VCaP (cell line): ENCODE results near the gene ATF7IP.
A peak's percentile ranks its signal among the peaks of the same experiment; 100 is the strongest.

Experiments
- H3K27ac ChIP-seq: fragments of 450-650 bp; 2 replicates; pipeline ENCODE4 v1.5.1; 2017
- CTCF ChIP-seq: fragments of 450-650 bp; conservative IDR thresholded peaks from 2 replicates; pipeline ENCODE4 v1.5.1; 2017; ENCODE audit warnings: mild to moderate bottlenecking, moderate library complexity

Gene ATF7IP

GRCh38 chr12:14410177-14410576, 44.7 kb downstream of the ATF7IP start:
- no peak for TF ChIP-seq CTCF
- H3K27ac ChIP-seq, result no peak overlapping the region

GRCh38 chr12:14410841-14411569, 45.5 kb downstream of the ATF7IP start:
- H3K27ac ChIP-seq, result no peak overlapping the region

GRCh38 chr12:14416658-14417057, 51.2 kb downstream of the ATF7IP start:
- no peak for TF ChIP-seq CTCF

More at GRCh38 chr12:14410841-14411569, 45.5 kb downstream of the ATF7IP start:
- no peak for TF ChIP-seq CTCF

GRCh38 chr12:14417715-14418114, 52.2 kb downstream of the ATF7IP start:
- peak overlapping the region; percentile 80 for H3K27ac ChIP-seq
- no peak for TF ChIP-seq CTCF

More at GRCh38 chr12:14416658-14417057, 51.2 kb downstream of the ATF7IP start:
- H3K27ac ChIP-seq, result peak overlapping the region; percentile 80

- peak; percentile 80 for TF ChIP-seq CTCF
- H3K27ac ChIP-seq, result peak overlapping the region; percentile 80
These were observed 53.0 kb downstream of the ATF7IP start for GRCh38 chr12:14418451-14418890.

GRCh38 chr12:14422516-14423230, 57.2 kb downstream of the ATF7IP start:
- peak overlapping the region; percentile 80; the same call in 1 of the 2 replicates for H3K27ac ChIP-seq
- TF ChIP-seq CTCF, result no peak

GRCh38 chr12:14424545-14424944, 59.1 kb downstream of the ATF7IP start:
- no peak for TF ChIP-seq CTCF
- H3K27ac ChIP-seq, result no peak overlapping the region
